ENCODE data around the gene SFXN3.

DNA sequence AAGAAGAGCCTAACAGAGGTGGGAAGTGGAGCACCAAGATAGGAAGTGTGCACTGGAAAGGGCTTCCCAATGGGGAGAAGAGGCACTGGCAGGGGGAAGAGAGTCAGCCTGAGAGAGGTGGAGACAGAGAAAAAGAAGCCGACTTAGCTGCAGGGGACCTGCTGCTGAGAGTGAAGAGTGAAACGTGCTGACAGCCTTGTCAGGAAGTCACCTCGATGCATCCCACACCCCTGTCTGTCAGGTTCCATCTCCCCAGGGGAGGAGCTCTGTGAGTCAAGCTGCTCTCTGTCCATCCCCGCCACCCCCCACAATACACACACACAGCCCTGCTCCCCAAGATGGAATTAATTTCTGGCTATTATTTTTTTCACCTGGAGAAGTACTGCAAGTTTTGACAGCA lies 44.7 kb downstream of the SFXN3 start:
- TF ChIP-seq NRF1 (conservative IDR thresholded peaks at IDR 0.05; ENCODE audit: low read depth, low read length) (no peak), MXI1 (IDR thresholded peaks at IDR 0.05; ENCODE audit: low read depth, low read length) (no peak), RFX5 (IDR thresholded peaks at IDR 0.05; ENCODE audit: low read depth, low read length) (no peak), TARDBP (IDR thresholded peaks at IDR 0.05; ENCODE audit: borderline replicate concordance) (no peak), NR2C2 (IDR thresholded peaks at IDR 0.05; ENCODE audit: borderline replicate concordance, control insufficient read depth, insufficient read length, low read depth) (no peak), CBX5 (IDR thresholded peaks at IDR 0.05; ENCODE audit: low read depth) (no peak), POLR2A (IDR thresholded peaks at IDR 0.05; ENCODE audit: low read depth, low read length) (no peak), ASH2L (IDR thresholded peaks at IDR 0.05; ENCODE audit: borderline replicate concordance, low read depth) (no peak), SP1 (IDR thresholded peaks at IDR 0.05; ENCODE audit: low read depth, low read length) (no peak), POLR2AphosphoS5 (IDR thresholded peaks at IDR 0.05; ENCODE audit: low read length) (no peak)
- TF ChIP-seq, protein P1, sequence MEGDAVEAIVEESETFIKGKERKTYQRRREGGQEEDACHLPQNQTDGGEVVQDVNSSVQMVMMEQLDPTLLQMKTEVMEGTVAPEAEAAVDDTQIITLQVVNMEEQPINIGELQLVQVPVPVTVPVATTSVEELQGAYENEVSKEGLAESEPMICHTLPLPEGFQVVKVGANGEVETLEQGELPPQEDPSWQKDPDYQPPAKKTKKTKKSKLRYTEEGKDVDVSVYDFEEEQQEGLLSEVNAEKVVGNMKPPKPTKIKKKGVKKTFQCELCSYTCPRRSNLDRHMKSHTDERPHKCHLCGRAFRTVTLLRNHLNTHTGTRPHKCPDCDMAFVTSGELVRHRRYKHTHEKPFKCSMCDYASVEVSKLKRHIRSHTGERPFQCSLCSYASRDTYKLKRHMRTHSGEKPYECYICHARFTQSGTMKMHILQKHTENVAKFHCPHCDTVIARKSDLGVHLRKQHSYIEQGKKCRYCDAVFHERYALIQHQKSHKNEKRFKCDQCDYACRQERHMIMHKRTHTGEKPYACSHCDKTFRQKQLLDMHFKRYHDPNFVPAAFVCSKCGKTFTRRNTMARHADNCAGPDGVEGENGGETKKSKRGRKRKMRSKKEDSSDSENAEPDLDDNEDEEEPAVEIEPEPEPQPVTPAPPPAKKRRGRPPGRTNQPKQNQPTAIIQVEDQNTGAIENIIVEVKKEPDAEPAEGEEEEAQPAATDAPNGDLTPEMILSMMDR (IDR thresholded peaks at IDR 0.05 in 2 of 3, conservative IDR thresholded peaks at IDR 0.05 in 1 of 3; ENCODE audit: control insufficient read depth in 2 of 3, extremely low read depth in 1 of 3, insufficient read depth in 1 of 3, low read depth in 3 of 3, low read length in 3 of 3) = no peak
- TF ChIP-seq, protein P2, sequence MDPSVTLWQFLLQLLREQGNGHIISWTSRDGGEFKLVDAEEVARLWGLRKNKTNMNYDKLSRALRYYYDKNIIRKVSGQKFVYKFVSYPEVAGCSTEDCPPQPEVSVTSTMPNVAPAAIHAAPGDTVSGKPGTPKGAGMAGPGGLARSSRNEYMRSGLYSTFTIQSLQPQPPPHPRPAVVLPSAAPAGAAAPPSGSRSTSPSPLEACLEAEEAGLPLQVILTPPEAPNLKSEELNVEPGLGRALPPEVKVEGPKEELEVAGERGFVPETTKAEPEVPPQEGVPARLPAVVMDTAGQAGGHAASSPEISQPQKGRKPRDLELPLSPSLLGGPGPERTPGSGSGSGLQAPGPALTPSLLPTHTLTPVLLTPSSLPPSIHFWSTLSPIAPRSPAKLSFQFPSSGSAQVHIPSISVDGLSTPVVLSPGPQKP (IDR thresholded peaks at IDR 0.05; ENCODE audit: low read depth, low read length) = no peak
- TF ChIP-seq, protein P3, sequence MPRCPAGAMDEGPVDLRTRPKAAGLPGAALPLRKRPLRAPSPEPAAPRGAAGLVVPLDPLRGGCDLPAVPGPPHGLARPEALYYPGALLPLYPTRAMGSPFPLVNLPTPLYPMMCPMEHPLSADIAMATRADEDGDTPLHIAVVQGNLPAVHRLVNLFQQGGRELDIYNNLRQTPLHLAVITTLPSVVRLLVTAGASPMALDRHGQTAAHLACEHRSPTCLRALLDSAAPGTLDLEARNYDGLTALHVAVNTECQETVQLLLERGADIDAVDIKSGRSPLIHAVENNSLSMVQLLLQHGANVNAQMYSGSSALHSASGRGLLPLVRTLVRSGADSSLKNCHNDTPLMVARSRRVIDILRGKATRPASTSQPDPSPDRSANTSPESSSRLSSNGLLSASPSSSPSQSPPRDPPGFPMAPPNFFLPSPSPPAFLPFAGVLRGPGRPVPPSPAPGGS (IDR thresholded peaks at IDR 0.05; ENCODE audit: borderline replicate concordance, insufficient read depth, low read depth, low read length, poor library complexity, severe bottlenecking) = no peak
